Medulla oblongata (tissue), 1 donor: ENCODE measurements around the gene PGC.

Experiments used
- DNase-seq: peaks from one replicate; pipeline ENCODE4 v3.0.0-alpha.2; 2015; ENCODE audit errors: extremely low spot score

The PGC gene

DNA sequence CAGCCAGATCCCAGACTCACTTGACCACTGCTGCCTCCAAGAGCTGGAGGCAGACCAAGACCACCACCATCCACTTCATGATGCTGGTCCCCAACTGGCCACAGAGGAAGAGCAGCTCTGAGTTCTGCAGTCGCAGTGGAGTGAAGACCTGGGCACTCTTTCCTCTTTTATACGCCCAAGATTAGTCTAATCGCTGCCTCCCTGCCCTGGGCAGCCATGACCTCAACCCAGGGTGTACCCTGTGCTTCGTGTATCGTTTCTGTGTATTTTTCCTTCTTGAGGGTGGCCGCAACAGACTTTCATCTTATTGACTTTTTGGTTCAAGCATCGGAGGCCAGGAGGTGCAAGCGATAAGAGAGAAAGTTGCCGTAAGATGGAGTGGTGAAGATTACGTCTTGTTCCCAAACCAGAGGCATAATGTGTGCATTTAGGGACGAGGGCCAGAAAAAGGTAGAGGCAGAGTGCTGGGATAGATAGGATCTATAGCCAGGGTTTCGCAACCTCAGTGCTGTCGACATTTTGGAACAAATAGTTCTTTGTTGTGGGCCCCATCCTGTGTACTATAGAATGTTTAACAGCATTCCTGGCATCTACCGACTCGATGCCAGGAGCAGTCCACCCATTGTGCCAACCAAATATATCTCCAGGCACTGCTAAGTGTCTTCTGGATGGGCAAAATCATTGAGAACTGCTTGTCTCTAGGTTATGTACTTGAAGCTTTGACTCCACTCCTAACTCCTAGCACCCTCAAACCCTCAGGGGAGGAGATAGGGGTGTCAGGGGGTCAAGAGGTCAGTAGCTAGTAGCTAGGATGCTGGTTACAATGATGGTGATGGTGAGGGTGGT, at the start of gene PGC:
TSS of gene PGC (minus strand) at position 142 of the 846 bp plus-strand sequence. CDS start at position 79, 63 bp downstream.
- DNase-seq: no peak

DNA sequence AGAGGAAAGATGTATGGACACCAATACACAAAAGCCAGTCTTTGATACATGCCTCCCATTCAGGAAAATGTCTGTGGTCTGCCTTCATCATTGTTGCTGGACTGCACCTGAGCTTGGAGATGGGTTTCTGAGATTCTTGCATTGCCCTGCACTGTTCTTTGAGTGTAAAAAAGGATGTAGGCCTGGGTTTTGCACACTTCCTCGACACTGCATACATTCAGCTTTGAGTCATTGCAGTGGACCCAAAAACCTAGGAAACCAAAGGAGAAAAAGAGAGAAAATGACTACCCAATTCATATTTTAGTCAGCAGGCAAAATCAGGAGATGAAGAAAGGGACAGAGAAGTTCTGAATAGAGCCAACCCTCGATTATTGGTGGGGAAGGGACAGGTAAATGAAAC, 49.3 kb upstream of the PGC start:
- no peak for DNase-seq

DNA sequence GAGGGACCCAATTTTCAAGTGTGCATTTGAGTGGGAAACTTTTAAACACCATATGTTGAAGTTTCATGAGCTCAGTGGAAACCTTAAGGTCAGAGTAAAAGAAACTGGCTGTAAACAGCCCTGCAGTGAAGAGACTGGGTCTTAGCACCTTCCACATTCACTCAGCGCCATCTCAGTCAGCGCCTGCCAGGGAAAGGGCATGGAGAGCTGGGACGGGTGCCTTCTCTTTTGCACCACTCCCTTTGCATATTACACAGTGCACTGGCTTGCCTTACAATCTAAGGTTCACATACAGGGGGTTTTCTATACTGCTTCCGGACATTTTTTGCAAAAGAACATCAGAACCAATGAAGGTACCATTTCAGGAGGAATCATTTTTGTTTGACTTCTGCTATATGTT, 44.8 kb upstream of the PGC start:
- DNase-seq: no peak

DNA sequence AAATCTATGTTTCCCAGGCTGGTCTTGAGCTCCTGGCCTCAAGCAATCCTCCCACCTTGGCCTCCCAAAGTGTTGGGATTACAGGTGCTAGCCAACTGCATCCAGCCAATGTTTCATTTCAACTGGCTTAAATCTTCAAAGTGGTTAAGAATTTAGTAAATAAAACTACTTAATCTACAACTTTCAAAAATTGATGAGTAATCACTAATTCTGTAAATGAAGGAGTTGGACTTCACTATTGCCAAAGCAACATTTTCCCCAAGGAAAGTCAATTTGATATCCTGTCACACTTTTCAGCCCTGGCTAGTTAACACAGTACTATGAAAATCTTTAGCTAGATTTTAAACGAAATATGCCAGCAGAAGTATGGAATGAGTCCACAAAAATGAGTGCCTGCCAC, 44.1 kb upstream of the PGC start:
- no peak for DNase-seq

DNA sequence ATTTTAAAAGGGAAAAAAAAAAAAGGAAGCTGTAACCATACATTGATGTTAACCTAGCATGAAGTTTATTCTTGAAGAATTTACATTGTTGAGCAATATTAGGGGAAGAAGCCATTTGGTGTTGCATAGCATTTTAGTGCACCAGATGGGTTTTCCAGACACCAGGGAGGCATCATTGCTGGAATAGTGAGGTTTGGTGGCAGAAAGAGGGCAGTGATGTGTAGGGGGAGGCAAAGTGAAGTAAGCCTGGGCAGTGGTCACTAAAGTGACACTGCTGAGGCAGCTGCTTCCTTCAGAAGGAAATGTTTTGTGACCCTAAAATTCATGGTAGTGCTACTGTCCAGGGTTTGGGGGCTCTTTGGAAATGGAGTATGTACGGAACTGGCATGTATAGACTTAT, 42.8 kb upstream of the PGC start:
- no peak for DNase-seq

DNA sequence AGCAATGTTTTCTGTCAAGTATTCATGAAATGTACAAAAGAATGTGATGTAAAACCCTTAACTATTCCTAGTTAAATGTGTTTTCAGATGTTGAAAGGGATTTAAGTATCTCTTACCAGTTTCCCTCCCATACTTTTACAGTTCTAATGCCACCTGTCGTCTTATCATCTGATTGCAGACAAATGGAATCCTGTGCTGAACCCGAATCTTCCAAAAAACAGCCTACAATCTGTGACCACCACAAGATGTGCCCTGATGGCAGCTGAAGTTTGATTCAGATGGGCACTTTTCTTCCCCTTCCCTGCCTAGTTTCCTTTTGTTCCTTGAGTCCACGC, 42.2 kb upstream of the PGC start:
- DNase-seq: no peak

DNA sequence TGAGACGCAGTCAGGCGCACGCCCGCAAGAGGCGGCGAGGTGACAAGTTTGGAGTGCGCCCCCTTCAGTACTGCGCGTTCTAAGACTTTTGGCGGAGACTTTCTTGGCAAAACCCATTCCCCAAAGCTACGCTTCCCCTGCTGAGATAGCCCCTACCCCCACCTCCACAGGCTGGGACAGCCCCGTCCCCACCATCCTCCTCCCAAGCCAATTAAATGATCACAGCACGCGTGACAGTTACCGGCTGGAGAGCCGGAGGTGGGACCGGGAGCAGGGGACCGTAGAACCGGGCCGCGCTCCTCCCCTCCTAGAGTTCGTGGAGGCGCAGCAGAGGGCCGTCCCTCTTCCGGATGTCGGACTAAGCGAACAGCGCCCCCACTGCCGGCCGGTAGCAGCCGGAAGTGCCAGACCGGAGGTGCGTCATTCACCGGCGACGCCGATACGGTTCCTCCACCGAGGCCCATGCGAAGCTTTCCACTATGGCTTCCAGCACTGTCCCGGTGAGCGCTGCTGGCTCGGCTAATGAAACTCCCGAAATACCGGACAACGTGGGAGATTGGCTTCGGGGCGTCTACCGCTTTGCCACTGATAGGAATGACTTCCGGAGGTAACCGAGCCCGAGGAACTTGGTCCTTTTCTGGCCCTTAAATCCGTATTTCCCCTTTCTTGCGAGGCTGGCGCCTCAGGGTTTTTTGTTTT, 40.2 kb upstream of the PGC start, which contains the start of gene TOMM6:
TSS of gene TOMM6 (plus strand) at position 476 of the 699 bp plus-strand sequence. CDS start at position 480, 4 bp downstream.
- peak; percentile 94 for DNase-seq

DNA sequence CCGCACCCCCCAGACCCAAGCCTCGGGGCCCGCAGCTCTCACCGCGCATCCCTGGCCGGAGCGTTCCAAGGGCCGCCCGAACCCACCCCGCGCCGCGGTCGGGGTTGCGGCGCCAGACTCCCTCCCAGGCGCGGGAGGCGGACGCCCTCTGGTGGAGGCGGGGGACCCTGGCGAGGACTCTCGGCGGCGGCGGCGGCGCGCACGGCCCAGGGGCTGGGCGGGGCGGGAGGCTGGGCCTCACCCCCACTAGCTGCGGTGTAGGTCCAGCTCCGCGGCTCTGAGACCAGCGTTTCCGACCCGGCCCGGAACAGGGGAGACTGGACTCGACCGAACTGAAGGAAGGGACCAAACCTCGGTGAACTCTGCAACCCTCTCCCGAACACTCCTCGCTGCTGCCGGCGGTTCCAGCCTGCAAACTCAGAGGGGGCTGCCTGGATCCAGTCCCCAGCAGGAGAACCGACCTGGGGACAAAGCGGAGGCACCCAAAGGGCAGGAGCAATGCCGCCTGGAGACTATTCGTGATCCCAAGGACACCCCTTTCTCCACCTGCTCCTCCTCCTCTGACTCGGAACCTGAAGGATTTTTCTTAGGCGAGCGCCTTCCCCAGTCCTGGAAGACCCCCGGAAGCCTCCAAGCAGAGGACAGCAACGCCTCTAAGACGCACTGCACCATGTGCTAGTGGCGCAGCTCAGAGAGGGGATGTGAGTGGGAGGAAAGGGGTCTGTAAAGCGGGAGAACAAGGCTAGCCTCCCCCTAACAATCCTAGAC, 39.4 kb upstream of the PGC start:
- peak; percentile 94 for DNase-seq

DNA sequence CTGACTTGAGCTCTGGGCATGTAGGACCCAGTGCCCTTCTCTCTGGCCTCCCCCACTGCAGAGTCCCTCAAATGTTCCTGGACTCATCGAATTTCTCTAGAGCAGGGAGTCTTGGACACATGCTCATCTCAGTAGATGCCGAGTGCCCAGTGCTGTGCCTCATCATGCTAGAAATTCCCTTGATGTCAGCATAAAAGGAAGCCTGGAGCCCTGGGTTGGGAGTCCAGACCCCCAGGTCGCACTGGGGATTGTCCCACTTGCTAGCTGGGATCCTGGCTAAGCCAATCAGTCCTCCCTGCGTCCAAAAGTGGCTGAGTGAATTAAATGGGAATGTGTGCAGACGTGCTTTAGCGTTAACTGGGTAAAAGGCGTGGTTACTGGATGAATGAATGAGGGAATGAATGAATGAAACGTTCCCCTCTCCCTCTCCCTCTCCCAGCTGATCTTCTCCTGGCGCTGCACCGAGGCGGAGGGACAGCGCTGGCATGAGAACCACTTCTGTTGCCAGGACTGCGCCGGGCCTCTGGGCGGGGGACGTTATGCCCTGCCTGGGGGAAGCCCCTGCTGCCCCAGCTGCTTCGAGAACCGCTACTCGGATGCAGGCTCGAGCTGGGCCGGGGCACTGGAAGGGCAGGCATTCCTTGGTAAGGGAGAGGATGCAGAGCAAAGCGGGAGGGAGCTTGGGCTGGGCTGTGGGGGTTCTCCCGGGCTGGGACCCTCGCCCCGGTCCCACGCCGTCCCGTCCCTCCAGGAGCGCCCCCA, 38.7 kb upstream of the PGC start:
- DNase-seq: peak; percentile 50

DNA sequence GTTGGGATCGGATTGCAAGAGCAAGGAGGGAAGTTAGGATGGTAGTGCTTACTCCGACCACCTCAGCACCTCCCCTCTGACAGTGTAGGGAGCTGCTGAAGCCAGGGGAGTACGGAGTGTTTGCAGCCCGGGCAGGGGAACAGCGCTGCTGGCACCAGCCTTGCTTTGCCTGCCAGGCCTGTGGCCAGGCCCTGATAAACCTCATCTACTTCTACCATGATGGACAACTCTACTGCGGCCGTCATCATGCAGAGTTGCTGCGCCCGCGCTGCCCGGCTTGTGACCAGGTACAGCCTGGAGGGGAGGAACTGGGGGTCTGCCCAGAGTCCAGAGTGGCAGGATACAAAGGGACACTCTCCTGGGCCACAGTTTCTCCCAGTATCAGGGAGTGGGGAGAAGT, 38.1 kb upstream of the PGC start:
- no peak for DNase-seq

DNA sequence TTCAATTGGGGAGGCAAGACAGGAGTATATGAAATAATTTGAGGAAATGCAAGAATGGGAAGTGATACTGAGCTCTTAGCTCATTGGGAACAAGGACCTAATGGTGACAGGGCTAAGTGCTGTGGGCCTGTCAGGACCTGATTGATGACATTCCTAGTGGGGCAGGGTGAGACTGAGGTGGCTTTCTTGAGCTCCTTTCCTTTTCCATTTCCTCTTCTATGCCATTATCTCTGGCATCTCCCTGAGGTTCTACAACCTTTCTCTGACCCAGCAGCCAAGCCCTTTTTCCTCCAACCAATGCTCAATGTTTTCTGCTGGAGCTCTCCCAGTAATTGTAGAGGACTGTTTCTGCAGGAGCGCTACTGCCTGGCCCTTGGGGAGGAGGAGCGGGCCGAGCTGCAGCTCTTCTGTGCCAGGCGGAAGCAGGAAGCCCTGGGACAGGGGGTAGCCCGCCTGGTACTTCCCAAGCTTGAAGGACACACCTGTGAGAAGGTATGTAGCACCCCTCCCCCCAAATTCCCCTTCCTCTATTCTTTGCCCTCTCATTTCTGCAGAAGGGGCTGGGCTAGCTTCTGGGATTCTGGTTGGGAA, 37.5 kb upstream of the PGC start:
- peak; percentile 17 for DNase-seq

DNA sequence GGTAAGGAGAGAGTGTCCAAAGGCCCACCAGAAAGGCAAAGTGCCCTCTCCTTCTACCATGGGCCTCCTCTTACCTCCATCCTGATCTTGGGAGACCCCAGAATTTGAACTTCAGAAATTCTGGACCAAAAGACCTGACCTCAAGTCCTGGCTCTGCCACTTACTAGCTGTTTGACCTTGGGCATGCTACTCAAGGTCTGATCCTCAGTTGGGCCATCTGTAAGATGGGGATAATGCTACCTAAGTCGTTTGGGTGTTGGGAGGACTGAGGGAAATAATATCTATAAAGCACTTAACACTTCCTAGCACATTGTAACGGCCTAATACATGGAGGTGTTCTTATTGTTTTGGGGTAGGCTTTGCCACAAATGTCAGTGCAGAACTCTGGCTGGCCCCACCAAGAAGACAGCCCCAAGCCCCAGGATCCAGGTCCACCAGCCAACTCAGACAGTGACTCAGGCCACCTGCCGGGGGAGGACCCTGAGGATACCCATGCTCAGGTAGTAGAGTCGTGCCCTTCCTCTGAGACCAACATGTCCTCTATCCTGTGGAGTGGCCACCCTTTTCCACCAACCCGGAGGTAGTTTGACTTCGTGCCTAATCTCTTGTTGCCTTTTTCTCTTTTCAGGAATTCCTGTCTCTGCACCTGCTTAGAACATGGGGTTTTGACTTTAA, 36.0 kb upstream of the PGC start:
- no peak for DNase-seq

DNA sequence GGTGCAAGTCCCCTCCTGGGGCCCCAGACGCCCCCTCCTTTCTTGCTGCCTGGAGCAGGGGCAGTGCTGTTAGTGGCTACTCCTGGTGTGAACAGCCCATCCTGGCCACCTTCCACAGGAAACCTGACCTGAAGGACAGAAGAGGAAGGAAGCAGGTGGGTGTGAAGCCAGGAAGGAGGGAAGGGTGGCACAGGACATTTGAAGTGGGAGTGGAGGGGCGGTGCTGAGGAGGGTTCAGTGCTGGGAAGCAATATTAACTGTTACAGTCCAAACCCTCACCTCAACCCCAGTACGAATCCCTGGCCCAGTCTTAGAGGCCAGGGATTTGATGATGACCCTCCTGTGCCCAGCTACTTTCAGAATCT, 34.2 kb upstream of the PGC start:
- no peak for DNase-seq

DNA sequence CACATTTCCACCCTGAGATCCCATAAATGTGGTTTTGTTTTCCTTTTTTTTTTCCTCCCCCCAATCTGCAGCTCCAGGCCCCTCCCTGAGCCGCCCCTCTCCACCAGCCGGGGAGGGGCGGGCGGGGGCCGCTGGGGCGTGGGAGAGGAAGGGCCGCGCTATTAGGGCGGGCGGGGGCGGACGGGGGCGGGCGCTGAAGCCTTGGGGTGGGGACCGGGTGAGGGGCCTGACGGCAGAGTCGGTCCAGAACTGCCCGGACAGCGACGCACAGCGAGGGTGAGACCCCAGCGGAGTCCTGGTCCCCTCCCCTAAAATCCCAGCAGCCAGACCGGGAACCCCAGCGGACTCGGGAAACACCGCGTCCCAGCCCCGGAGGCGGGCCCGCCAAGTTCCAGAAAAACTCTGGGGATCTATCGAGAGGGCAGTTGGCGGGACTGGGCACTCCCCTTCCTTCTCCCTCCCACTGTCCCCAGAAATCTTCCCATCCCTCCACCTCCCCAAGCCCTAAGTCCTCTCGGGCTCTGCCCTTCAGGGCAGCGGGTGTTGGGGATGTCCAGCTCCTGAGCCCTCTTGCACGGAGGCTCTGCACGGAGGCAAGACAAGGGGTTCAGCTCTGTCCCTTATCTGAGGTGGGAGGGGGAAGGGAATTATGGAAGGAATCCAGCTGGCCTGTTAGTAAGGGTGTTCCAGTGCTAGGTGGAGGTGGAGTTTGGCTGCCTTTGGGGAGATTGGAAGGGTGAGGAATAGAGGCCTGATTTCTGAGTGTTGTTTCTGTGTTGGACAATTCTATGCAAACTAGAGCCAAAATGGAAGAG, 33.6 kb upstream of the PGC start, which contains the start of gene PRICKLE4:
TSS of gene PRICKLE4 (plus strand) at position 232 of the 815 bp plus-strand sequence. CDS start 2,692 bp downstream, outside the sequence.
- DNase-seq: peak; percentile 22

DNA sequence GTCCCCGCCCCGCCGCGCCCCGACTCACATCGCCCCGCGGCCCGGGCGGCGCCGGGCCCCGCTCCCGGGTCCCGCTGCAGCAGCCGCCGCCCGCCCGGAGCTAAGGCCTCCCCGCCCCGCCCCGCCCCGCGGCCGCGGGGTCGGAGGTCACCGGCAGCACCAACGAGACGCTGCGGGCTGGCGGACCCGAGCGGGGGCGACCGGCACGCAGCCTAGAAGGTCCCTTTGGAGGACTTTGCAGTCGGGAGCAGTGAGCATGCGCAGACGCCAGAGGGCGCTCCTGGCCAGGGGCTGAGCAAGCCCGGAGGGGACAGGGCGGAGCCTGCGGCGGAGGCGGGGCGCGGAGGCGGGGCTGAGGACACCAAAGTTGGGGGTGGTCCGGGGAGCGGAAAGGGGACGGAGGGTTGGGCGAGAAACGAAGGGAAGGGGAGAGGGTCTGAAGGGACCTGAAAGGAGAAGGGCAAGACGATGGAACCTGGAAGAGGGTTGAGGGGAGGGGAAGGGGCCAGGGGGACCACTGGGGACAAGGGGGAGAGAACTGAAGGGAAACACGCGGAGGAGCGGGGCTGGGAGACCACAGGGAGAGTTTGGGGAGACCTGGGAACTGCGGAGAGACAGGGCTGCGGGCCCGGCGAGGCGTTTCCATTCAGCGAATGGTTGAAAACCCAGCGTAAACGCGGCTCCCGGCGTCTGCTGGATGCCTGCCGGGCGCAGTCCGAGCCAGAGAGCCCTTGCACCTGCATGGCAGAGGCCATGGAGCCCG, 32.8 kb upstream of the PGC start, which contains the start of gene FRS3:
TSS of gene FRS3 (minus strand) at position 113 of the 763 bp plus-strand sequence. CDS start 2,913 bp downstream, outside the sequence.
- DNase-seq: peak; percentile 99

DNA sequence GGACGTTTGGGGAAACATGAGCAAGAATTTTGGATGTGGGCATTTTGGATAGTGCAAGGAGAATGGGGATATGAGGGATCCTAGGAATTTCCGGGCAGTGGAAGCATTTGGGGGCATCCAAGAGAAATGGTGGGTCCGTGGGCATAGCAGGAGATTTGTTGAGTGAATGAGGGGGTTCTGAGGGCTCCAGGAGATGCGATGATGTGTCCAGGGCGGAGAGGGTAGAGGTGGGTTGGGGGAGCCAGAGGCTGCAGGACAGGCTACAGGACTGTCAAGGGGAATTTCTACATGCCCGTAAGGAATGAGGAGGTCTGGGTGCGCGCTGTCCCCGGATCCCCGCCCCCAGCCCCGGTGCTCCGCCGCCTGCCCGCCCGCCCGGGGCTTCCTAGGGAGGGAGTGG, 32.1 kb upstream of the PGC start:
- peak; percentile 7 for DNase-seq

DNA sequence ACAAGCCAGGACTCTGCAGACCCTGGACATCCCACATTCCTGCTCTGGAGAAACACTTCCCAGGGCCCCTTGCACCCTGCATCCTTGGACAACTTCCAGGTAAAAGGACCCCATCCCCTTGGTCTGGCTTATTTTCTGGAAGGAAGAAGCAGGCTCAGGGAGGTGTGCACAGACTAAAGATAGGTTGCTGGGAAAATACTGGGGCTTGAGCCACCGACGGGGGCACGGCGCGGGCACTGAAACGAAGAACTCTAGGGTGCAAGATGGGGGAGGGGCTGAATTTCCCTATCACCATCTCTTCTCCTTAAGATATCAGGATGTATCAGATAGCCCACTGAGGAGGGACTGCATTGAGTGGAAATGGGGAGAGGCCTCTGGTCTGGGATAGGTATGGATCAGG, 31.7 kb upstream of the PGC start:
- DNase-seq: no peak

DNA sequence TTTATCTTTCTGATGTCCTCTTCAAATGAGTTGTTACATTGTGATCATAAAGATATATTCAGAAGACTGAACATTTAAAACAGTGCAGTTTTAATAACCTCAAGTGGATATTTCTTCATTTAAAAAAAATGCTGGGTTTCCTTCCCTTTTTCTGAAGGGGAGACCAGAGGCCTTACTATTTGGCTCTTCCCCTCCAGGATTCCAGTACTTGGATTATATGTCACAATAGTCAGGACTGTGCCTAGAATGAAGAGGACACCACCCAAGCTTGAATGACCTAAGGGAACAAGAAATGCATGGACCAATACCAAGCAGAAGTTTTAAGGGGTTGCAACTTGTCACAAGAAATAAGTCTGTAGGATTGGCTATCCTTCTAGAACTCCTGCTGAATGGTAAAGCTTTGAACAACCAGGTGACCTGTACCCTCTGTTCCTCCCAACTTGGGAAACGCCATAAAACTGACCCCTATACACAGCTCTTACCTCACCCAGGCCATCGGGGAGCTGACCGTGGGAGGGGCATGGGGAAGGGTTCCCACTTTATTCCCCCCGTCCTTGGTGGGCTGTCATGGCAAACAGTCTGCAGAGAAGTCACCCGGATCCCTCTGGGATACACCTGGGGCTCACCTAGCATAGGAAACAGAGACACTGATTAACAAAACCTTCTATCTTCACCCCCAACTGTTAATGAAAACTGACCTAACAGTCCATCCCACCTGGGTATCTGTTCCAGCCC, 30.5 kb upstream of the PGC start:
- DNase-seq: no peak
